T-helper 22 cell (primary cell): Measurements from ENCODE around the gene RAMP2.
"Not testable (repeated sequence)": the region's sequence is repeated elsewhere in the genome, so short reads cannot be mapped to it uniquely, and the experiment has no call there.

Experiments used
- DNase-seq: peaks from one replicate; pipeline ENCODE4 v3.0.0-alpha.2; 2020; ENCODE audit warnings: low read depth

RAMP2 gene

DNA sequence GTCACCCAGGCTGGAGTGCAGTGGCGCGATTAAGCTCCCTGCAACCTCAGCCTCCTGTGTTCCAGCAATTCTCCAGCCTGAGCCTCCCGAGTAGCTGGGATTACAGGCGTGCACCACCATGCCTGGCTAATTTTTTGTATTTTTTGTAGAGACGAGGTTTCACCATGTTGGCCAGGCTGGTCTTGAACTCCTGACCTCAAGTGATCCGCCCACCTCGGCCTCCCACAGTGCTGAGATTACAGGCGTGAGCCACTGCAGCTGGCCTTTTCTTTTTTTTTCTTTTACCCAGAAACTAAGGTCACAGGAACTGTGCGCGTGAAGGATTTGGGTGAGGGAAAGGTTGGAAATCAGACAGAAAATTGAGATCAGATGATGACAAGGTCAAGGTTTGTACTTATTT is 8.9 kb downstream of the RAMP2 start:
- DNase-seq: not testable (repeated sequence)

DNA sequence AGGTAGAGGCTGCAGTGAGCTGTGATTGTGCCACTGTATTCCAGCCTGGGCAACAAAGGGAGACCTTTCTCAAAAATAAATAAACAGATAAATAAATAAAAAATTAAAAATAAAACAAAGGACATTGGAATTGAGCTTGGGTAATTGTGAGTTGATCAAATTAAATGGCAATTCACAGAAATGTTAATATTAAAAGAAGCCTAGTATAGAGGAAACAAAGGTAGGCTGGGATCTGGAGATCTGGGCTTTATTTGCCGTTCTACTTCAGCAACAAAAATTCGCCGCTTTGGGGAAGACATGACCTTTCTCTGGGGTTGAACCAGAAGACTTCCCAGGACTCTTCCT is 11.9 kb downstream of the RAMP2 start:
- no peak for DNase-seq

DNA sequence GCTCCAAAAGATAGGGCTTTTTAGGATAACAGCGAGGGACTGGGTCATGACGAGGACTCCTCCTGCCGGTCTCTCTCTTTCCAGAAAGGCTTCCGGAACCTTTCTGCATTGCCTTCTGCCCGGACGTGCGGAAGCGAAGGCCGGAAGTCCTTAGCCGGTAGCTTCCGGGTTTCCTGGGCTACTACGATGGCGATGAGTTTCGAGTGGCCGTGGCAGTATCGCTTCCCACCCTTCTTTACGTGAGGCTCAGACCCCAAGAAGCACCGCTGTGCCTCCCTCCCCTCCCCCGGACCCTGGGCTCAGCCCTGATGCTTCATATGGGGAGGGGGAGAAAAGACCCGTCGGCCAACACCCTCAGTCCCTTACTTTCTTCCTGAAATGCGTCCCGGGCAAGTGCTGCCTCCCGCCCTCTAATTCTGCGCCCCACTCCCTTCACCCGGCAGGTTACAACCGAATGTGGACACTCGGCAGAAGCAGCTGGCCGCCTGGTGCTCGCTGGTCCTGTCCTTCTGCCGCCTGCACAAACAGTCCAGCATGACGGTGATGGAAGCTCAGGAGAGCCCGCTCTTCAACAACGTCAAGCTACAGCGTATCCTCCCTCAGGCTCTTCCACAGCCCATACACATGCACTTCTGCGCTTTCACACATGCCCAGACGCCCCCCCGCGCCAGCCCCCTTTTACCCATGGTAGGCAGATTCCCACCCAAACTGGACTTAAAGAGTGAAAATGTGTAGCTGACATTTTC is 12.4 kb downstream of the RAMP2 start, which contains the start of gene VPS25:
Gene VPS25 (plus strand): TSS at position 160 of the 746 bp plus-strand sequence. CDS start 27 bp downstream, at position 187.
- DNase-seq: peak; percentile 53

DNA sequence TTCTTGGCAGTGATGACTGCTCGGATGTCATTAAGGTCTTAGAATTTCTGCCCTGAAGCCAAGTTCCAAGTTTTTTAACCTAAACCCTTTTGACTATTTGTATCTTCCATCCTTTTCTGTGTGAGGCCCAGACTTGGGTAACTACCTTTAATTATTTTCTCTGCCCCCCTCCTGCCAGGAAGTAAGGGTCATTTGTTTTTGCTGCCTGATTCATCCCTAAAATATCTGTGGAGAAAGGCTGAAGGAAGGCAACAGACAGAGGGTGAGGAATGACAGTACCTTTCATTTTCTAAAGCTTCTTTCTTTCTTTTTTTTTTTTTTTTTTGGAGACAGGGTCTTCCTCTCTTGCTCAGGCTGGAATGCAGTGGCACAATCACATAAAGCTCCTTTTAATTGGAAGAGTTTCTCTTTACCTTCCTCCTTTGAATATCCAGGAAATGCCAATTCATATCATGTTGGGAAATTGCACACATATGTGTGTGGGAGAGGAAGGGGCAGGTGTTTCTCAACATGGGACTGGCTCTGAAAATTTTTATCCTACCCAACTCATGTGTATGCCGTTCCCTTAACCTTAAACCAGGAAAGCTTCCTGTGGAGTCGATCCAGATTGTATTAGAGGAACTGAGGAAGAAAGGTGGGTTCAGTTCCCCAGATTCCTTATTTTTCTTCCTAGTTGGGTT is 13.2 kb downstream of the RAMP2 start:
- DNase-seq: no peak

DNA sequence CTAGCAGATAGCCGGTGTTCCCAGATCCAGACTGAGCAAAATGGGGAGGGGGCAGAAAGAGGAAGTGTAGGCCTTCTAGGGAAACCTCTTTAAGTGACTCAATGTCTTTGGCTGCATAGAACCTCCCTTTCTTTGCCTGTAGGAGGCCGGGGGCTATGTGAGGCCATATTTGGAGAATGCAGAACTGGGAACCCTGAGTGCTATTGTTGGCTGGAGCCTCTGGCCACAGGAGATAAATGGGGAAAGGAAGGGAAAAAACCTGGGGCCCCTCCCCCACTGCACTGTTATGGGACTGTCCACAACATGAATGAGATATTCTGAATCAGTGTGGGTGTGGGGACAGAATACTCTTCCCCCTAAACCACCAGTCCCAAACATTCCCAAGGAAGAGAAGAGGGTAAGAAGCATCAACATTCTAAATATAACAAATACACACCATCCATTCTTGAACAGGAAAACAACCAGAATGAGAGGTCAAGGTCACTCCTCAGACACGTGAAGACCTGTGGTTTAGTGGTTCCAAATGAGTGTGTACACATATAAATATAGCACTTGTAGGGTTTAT is 14.6 kb downstream of the RAMP2 start:
- DNase-seq: no peak

DNA sequence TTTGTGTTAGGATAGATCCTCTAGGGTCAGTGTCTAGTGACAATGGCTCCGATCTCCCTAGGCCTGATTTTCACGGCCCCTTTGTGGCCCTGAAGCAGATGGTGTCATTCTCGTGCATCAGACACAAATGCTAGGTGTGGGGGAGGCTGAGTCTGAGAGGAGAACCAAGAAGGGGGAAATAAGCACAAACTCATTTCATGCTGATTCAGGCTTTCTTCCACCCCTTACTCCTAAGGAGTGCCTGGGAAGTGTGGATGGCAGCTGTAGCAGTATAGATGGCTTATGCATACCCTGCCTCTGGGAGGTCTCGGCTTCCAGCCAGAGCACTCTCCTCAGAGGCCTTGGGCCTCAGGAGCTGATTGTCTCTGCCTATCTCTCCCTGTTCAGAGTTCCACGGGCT is 17.5 kb downstream of the RAMP2 start:
- no peak for DNase-seq

DNA sequence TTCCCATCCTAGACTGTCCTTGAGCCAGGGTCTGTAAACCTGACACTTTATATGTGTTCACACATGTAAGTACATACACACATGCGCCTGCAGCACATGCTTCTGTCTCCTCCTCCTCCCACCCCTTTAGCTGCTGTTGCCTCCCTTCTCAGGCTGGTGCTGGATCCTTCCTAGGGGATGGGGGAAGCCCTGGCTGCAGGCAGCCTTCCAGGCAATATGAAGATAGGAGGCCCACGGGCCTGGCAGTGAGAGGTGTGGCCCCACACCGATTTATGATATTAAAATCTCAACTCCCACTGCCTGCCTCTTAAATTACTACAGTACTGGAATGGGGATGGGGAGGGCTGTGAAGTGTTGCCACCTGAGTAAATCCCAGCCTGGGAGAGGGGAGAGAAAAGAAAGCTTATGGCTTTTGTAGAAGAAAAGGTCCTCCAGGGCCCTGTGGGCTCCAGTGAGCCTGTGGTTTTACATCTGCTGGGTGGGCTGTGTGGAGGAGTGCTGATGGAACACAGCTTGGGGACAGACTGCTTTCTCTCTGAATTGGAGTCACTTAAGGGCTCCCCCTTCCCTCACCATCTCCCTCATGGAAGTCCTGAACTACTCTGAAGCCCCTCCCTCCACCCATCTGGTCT is 18.4 kb downstream of the RAMP2 start:
- no peak for DNase-seq

DNA sequence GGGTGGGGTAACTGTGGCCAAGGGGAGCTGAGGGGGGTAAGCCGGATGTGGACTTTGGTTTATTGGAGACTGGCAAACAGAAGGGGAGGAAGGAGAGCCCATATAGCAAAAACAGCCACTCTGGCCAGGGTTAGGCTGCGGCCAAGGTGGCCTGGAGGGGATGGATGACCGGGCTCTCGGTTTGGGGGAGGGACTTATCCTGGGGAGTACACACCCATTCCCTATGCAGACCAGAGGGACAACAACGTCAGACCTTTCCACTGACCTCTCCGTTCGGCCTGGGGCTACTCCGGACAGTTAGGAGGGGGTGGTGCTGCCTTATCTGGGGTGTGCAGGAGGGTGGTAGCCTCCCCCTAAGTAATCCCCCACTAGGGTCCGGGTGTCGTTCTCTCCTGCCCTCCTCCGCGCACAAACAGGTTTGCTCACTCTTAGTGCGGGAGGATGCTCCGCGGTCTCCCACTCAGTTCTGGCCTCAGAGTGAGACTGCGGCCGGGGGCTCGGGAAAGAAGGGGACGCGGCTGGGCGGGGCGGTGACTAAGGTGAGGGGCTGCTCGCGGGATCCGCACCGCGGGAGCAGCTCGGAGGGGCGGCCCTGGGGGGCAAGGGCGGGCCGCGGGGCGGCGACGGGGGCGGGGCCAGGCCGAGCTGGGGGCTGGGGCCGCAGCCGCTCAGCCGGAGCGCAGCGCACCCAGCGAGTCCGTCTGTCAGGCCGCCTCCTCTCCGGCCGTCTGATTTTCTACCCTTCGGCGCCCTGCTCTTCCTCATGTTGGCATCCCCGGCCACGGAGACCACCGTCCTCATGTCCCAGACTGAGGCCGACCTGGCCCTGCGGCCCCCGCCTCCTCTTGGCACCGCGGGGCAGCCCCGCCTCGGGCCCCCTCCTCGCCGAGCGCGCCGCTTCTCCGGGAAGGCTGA is 19.2 kb downstream of the RAMP2 start, which contains the start of gene WNK4:
Gene WNK4 (plus strand): TSS at position 675 of the 915 bp plus-strand sequence. CDS start 89 bp downstream, at position 764.
- no peak for DNase-seq

DNA sequence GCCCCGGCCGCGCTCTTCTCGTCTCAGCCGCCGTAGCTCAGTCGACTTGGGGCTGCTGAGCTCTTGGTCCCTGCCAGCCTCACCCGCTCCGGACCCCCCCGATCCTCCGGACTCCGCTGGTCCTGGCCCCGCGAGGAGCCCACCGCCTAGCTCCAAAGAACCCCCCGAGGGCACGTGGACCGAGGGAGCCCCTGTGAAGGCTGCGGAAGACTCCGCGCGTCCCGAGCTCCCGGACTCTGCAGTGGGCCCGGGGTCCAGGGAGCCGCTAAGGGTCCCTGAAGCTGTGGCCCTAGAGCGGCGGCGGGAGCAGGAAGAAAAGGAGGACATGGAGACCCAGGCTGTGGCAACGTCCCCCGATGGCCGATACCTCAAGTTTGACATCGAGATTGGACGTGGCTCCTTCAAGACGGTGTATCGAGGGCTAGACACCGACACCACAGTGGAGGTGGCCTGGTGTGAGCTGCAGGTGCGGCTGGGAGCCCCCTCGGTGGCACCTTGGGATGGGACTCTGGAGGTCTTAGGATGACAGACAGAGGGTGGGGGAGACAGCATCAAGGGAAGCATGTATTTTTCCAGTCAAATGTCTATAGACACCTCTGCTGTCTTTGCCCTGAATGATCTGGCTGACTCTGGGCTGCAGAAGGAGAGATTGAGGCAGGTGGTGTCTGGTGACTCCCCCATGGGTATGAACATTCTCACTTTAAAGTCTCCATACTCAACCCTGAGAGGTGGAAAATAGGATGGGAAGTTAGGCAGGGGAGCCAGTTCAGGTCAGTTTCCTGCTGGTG is 20.0 kb downstream of the RAMP2 start:
- no peak for DNase-seq

DNA sequence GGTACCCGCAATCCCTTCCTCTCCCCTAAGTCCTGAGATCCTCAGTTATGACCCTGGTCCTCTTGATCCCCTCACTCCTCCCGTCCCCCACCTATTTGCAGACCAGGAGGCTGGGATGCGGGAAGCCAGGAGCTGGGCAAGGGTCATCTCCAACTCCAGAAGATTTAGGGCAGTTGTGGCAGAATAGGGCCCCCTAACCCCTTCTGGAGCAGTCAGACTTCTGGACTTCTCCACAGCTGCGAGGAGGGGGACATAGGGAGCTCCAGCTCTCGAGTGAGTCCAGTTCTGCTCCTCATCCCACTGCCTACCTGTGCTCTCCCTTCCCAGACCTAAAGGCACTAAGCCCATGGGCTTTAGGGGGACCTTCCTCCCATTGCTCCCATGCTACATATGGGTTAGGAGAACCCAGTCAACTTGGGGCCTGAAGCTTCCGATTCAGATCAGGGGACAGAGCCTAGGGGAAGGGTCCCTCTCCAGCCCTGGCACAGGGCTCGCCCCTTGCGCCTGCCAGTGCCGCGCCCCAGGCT is 20.7 kb downstream of the RAMP2 start:
- no peak for DNase-seq

DNA sequence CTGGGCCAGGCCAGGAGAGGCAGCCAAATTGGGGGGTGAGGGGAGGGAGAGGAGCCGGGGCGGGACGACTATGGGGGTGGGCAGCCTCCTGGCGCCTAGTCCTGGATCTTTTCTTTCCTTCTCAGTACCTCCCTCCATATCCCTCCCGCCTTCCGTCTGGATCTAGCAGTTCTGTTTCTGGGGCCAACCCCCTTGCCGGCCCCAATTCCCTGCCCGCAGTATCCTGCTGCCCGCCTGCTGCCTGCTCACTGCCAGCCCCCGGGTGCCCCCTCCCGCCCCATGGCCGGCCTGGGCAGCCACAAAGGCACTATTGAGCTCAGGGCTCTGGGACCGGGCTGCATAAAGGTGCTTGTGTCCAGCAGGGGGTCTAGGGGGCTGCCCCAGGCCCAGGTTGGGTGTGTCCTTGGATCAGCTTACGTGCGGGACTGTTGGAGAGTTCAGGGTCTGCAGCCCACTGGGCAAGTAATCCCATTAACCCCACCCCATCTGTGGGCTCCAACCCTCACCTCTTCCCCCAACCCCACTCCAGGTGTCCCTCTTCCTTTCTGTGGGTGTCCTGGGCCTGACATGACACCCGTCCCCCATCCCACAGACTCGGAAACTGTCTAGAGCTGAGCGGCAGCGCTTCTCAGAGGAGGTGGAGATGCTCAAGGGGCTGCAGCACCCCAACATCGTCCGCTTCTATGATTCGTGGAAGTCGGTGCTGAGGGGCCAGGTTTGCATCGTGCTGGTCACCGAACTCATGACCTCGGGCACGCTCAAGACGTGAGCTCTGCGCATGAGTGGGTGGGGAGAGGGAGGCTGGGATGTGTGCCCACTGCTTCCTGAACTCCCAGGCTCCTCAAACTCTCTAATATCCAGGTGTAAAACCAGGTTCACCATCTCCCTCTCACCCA is 21.4 kb downstream of the RAMP2 start:
- DNase-seq: no peak

DNA sequence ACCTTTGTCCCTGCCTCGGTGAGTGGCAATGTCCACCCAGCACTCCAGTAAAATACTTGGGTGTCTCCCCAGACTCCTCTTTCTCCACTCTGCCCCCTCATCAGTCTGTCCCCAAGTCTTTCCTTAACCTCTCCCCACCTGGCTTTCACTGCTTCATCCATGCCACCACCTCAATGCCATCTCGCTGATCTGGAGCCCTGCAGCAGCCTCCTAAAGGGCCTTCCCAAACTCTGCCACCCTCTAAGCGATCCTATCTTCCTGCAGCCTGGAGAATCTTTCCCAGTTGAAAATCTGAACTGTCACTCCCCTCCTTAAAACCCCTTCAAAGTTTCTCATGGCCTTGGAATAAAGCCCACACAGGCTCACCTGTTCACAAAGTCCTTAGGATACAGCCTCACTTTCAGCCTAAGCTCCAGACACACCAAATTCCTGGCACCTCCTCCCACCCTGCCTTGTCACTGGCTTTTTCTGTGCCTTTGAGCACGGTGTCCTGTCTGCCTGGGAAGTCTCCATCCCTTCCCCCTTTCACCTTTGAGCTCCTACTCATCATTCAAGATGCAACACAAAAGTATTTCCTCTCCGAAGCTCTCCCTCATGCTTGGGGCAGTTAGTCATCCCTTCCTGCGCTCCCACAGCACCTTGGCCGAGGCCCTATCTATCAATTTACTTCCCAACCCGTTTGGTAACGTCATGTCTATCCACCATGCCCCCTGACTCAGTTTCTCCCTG is 22.2 kb downstream of the RAMP2 start:
- no peak for DNase-seq

DNA sequence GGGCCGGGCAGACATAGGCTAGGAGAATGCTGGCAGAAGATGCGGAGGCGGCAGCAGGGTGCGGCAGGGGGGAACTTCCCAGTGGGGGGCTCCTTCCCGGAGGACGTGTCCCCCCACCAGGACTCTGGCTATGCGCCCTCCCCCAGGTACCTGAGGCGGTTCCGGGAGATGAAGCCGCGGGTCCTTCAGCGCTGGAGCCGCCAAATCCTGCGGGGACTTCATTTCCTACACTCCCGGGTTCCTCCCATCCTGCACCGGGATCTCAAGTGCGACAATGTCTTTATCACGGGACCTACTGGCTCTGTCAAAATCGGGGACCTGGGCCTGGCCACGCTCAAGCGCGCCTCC is 22.7 kb downstream of the RAMP2 start:
- DNase-seq: no peak

DNA sequence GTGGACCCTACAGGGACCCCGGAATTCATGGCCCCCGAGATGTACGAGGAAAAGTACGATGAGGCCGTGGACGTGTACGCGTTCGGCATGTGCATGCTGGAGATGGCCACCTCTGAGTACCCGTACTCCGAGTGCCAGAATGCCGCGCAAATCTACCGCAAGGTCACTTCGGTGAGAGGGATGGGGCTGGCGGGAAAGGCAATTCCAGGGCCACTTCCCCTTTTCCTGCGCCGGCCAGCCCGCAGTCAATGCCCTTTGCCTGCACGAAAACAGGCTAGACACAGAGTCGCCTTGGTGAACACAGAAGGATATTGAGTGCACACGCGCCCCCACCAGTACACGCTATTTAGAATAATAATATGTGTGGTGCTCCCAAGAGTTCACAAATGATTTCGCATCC is 23.4 kb downstream of the RAMP2 start:
- no peak for DNase-seq

DNA sequence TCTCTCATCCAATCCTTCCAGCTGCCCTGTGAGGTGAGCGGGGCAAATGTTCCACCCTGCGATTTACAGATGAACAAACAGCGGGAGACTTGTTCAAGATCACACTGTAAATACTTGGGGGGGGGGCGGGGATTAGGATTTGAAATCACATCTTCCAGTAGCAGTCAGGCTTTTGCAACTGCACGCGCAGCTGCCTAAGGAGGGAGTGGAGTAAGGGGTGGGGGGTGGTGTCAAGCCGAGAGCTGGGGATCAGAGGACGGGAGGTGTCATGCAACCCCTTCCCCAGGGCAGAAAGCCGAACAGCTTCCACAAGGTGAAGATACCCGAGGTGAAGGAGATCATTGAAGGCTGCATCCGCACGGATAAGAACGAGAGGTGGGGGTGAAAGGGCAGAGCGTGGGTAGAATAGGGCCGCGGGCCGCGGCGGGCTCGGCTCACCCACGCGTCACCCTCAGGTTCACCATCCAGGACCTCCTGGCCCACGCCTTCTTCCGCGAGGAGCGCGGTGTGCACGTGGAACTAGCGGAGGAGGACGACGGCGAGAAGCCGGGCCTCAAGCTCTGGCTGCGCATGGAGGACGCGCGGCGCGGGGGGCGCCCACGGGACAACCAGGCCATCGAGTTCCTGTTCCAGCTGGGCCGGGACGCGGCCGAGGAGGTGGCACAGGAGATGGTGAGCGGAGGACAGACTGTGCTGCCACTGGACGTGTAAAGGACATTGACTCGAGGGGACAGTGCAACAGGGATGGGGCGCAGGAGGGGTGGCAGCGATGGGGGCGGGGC is 24.0 kb downstream of the RAMP2 start:
- DNase-seq: no peak

DNA sequence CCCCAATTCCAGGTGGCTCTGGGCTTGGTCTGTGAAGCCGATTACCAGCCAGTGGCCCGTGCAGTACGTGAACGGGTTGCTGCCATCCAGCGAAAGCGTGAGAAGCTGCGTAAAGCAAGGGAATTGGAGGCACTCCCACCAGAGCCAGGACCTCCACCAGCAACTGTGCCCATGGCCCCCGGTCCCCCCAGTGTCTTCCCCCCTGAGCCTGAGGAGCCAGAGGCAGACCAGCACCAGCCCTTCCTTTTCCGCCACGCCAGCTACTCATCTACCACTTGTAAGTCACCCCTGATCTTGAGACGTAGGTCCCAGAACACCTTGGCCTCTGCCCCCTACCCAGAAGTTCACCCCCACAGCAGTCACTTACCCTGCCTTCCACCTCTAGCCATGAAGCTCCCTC is 26.2 kb downstream of the RAMP2 start:
- no peak for DNase-seq

DNA sequence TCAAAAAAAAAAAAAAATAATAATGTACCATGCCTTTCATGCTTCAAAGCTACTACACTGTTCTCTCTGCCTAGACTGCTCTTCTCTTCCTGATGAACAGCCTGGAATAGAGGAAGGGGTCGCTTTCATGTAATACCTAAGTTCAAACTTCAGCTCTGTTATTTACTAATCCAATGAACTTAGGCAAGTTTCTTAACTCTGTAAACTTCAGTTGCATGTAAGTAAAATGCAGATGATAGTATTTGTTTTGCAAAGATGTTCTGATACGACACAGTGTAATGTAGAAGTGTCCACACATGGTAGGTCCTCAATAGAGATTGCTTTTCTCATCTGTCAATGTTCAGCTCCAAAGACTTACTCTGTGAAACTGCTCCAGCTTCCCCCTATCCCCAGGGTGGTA is 30.9 kb downstream of the RAMP2 start:
- DNase-seq: no peak

DNA sequence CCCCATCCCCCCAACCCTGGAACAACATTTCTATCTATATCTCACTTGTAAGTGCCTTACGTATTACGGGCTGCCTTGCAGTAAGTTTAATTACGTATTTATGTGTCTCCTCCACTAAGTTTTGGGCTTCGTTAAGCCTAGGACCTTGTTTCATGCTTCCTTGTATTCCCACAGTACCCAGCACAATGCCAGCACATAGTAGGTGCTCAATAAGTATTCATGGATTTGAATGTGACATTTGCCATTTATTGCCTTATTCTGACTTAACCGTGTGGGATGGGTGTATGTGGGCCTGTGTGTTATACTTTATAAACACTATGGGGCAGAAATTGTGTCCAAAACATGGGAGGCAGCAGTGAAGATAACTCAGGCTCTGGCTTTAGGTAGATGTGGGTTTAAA is 31.5 kb downstream of the RAMP2 start:
- DNase-seq: no peak
